IPS DF 4.7 (cell line): ENCODE data around the gene STRN3.
"Not testable (repeated sequence)": the region's sequence is repeated elsewhere in the genome, so short reads cannot be mapped to it uniquely, and the experiment has no call there.

Source experiments
- DNase-seq: peaks from one replicate; pipeline ENCODE4 v3.0.0-alpha.2; 2013; ENCODE audit warnings: low spot score; ENCODE audit errors: extremely low read depth

Gene STRN3

DNA sequence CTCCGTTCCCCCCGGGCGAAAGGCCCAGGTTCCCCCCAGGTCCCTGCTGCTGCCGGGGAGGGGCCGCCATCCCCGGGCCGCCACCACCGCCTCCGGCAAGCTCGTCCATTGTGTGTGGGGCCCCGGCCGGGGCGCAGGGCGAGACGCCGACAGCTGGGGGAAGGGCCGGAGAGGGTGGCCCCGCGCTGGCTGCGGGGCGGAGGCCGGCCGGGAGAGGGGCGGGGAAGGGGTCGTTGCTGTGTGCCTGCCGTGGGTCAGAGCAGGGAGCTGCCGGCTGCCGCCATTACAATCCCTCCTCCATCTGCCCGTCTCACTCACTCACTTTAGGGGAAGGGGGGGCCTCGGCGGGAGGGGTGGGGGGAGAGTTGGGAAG is at the start of gene STRN3:
TSS of gene STRN3 (minus strand) at position 303 of the 373 bp plus-strand sequence. CDS start at position 109, 194 bp downstream.
- DNase-seq = no peak

GRCh38 chr14:31075144-31075543 is 49.0 kb upstream of the STRN3 start:
- no peak for DNase-seq

DNA sequence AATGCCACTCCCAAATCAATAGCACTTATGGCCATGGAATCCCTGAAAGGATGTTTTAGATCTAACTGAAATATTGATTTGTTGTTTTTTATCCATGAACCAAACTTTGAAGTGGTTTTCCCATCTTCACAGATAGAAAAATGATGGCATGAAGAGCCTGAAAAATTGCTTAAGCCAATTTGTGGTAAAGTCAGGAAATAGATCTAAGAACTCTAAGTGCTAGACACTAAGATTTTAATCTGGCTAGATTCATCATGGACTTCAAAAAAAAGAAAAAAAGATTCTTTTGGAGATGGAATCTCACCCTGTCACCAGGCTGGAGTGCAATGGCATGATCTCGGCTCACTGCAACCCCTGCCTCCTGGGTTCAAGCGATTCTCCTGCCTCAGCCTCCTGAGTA is 45.0 kb upstream of the STRN3 start:
- DNase-seq = no peak

- no peak for DNase-seq
These were observed 44.3 kb upstream of the STRN3 start for GRCh38 chr14:31070431-31070830.

- no peak for DNase-seq
These were observed 43.2 kb upstream of the STRN3 start for GRCh38 chr14:31069343-31069742.

DNA sequence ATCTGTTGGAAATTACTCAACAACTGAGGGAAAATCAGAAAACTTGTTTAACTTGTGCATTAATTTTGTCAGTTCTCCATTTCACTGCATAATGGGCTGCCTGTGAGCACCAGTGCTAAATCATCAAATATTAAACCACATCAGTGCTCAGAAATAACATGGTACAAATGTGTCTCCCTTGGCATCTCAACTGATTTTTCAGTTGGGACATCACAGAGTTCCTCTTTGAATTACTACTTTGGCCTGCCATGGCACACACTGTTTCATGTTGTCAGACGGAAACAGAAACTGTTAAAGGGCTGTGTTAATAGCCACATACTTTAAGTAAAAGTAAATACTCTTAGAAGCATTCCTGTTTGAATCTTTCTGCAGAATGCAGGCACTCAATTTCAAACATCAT is 42.1 kb upstream of the STRN3 start:
- no peak for DNase-seq

GRCh38 chr14:31062908-31063307 is 36.7 kb upstream of the STRN3 start:
- not testable (repeated sequence) for DNase-seq

- no peak for DNase-seq
These were observed 34.2 kb upstream of the STRN3 start for GRCh38 chr14:31060253-31060875.

DNA sequence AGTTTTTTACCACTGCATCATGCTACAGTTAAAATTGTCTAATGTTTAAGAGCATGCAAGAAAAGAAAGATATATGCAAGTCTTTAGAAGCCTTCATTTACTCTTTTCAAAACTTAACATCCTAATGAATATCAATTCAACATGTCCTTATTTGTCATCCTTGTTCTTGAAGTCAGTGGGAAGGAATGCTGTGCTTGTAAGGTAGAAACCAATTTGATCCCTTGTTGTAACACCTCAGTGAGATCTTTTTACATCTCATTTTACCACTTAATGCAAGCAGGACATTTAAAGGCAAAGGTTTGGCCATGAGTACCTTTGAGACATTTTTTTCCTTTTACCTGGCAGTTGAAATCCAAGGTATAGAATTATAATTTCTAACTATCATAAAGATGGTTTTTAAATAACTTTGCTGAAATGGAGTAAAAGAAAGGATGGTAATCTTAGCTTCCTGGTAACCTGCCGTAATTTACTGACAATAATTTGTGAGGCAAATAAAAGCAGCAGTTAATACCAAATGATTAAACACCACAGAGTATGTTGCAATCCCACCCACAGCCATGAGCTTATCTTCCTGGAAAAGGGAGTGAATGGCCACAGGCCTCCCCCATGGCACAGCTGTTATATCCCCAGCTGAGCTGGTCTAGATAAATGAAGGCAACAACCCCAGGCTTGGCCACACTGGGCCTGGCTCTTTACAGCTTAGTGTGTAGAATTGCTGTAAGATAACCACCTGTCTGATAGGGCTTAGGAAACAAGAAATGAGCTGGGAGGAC is 33.2 kb upstream of the STRN3 start:
- DNase-seq = no peak

GRCh38 chr14:31057701-31058364 is 31.7 kb upstream of the STRN3 start:
- DNase-seq = no peak

- no peak for DNase-seq
These were observed 30.9 kb upstream of the STRN3 start for GRCh38 chr14:31057035-31057434.

DNA sequence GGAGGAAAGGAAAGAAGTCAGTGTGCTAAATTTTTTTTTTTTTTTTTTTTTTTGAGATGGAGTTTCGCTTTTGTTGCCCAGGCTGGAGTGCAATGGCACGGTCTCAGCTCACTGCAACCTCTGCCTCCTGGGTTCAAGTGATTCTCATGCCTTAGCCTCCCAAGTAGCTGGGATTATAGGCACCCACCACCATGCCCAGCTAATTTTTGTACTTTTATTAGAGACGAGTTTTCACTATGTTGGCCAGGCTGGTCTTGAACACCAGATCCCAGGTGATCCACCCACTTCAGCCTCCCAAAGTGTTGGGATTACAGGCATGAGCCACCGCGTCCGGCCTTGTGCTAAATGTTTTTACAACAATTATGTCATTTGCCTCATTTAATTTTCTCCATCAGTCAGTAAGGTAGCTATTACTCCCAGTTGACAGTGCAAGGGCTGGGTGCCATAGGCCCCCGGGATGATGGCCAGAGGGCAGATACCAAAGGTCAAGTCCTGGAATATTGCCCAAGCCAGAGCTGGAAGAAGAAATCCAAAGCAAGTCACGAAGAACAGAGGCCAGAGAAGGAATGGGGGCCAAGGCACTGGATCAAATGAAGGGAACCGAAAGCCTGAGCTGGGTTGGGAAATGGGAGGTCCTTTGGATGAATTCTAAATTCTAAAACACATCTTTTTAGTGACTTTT is 26.9 kb upstream of the STRN3 start:
- not testable (repeated sequence) for DNase-seq

GRCh38 chr14:31051511-31051910 is 25.3 kb upstream of the STRN3 start:
- DNase-seq = no peak

DNA sequence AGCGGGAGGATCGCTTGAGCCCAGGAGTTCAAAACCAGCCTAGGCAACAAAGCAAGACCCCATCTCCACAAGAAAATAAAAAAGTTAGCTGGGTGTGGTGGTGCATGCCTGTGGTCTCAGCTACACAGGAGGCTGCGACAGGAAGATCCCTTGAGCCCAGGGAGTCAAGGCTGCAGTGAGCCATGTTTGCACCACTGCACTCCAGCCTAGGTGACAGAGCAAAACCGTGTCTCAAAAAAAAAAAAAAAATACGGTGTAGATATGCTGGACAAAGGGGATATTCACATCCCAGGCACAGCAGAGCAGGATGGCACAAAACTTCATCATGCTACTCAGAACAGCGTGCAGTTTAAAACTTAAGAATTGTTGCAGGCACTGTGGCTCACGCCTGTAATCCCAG is 24.8 kb upstream of the STRN3 start:
- DNase-seq = no peak

DNA sequence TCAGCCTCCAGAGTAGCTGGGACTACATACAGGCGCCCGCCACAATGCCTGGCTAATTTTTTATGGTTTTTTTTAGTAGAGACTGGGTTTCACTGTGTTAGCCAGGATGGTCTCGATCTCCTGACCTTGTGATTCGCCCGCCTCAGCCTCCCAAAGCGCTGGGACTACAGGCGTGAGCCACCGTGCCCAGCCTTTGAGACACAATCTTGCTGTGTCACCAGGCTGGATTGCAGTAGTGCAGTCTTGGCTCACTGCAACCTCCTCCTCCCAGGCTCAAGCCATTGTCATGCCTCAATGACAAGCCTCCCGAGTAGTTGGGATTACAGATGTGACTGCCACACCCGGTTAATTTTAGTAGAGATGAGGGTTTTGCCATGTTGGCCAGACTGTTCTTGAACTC is 21.3 kb upstream of the STRN3 start:
- no peak for DNase-seq

- no peak for DNase-seq
These were observed 19.4 kb upstream of the STRN3 start for GRCh38 chr14:31045501-31046080.

DNA sequence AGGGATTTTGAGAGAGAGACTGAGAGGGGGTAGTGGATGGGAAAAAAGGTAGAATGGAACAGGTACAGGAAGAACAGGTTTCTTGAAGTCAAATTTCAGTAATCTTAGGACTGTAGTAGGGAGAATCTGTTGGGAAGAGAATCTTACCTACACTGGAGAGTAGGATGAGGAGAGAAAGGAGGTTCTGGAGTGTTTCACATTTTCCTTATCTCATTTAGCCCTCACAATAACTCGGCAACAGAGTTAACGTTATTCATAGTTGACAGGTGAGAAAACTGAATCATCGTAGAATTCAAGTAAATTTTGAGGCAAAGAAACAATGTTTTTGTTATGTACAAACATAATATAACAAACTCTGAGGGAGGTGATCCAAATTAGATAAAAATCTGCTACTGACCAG is 17.2 kb upstream of the STRN3 start:
- no peak for DNase-seq

DNA sequence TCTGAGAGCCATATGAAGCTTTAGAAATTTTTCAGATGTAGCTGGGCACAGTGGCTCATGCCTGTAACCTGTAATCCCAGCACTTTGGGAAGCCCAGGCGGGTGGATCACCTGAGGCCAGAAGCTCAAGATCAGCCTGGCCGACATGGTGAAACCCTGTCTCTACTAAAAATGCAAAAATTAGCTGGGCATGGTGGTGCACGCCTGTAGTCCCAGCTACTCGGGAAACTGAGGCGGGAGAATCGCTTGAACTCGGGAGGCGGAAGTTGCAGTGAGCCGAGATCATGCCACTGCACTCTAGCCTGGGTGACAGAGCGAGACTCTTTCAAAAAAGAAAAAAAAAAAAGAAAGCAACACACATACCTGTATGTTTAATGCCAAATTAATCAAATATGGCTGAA is 16.7 kb upstream of the STRN3 start:
- not testable (repeated sequence) for DNase-seq

DNA sequence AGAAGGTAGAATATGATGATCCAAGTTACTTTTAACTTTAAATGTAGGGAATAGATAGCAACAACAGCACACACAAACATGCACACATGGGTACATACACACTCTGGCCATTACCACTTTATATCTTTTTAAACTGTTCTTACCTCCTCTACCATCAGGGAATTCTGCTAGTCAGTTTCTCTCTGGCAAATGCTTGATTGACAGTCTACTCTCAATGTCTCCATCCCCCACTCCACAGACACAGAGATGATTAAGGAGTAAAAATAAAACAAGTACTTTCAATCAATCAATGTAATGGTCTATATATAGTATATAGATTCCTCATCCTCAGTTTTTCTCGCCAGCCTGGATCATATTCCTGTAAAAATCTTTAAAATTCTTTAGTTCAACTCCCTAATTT is 16.1 kb upstream of the STRN3 start:
- no peak for DNase-seq

- DNase-seq = no peak
These were observed 12.5 kb upstream of the STRN3 start for GRCh38 chr14:31038521-31039166.

GRCh38 chr14:31037709-31038221 is 11.6 kb upstream of the STRN3 start:
- no peak for DNase-seq
